GM21528 (cell line): Measurements from ENCODE around the gene HSPA9.
"Not testable (repeated sequence)": the region's sequence is repeated elsewhere in the genome, so short reads cannot be mapped to it uniquely, and the experiment has no call there.

Experiments
- ATAC-seq: cut with Tn5 transposase; IDR thresholded peaks from one replicate; pipeline ENCODE4 v1.9.1; 2021; ENCODE audit warnings: mild to moderate bottlenecking, moderate library complexity; ENCODE audit not compliant: unreplicated experiment, low FRiP score

HSPA9 gene

DNA sequence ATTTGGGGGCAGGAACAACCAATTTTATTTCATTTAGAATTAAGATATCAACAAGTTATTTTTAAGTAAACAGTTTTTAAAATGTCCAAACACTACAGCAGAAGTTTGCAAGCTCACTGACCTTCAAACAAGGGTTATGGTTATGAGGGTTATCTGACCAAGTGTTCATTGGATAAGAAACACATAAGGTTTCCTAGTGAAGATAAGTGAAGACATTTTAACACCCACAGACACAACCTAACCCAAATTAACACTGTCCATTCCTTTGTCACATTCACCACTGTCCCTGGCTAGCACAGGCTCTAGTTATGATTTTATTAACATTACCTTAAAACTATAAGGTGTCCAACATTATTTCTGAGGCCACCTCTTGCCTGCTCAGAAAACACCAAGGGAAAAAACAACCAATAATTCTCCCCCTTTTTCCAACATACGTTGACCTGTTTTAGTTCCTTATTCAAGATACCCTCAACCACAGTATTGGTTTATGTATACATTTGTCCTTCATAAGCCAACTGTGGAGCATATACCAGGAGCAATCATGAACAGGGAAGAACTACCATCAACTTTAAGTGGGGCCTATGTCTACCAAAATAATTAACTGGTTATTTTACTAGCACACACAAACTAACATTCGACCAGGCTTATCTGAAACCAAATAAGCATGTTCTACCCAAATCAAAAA is 36.1 kb downstream of the HSPA9 start:
- ATAC-seq: no peak

DNA sequence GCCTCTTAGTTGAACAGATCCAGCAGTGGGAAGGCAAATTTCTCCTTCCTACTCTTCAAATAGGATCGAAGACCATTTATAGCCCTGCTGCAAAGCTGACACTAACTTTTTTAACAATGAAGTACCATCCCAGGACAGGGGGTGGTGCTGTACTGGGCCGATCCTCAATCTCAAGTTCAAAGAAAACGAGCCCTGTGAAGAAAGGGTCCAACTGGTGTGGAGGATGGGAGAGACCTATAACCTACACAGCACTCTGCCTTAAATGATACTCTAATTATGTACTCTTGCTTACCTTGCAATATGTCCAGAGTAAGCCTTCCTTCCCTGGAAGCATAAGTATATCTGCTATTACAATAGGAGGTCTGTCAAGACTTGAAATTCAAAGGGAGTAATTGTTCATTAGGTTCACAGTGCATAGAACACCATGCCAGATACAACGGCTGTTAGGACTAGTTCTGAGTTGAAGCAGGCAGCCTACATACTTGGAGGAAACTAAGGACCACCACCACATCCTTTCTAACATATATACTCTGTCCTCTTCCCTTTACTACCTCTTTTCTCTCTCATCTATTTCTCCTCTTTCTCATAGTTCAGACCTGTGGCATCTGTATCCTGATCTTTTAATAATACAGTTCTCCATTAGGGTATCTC is 38.4 kb downstream of the HSPA9 start:
- ATAC-seq: no peak

DNA sequence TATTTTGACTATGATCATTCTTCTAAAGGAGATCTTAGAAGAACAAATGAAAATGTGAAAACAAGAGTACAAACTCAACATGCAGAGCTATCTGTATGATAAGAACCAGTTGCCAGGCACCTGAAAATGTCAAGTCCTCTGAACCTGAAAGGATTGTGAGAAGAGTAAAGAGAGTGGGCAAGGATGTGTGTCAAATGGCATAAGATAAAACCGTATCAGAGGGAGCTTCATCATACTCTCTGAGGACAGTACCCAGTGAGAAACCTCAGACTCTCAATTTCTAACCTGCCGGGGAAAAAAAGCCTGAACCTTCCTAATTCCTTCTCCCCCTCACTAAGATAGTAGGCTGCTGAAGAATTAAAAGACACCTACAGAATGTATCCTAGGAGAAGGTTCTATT is 39.0 kb downstream of the HSPA9 start:
- no peak for ATAC-seq

DNA sequence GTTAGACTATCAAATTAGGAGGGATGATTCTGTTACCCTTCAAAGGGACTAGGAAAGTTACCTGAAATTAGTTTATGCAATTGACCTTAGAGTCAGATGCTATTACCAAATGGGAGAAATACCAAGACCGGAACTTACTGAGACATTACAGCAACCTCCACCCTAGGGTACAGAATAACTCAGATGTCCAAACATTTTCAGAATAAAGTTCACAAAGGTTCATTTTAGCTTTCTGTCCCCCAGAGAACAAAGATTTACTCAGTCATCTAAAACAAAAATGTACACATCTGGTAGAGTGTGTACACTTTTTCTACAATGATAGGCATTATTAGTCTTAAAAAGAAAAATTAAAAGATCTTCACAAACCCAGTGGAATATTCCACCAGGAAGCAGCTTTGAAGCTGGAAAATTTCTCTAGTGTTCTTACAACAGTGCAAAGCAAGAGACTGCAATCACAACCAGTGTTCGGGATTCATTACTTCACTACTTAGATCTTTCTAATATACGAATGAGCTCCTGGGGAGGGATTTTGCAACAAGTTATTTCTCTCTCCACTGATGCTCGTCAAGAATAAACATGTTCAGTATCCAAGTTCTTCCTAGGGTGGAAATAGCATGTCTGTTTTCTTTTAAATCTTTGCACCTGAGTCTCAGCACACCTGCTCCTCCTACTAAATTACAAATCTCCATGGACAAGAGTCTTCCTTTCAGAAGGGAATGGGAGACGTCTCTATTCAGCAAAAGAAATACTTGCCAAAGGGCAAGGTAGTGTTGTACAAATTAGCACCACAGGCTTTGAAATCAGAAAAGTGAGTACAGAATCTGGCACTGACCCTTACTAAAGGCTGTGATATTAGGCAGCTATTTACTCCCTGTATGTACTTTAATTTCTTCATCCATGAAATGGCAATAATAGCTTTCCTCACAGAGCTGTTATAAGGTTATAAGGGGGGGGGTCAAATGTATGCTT is 40.9 kb downstream of the HSPA9 start:
- no peak for ATAC-seq

DNA sequence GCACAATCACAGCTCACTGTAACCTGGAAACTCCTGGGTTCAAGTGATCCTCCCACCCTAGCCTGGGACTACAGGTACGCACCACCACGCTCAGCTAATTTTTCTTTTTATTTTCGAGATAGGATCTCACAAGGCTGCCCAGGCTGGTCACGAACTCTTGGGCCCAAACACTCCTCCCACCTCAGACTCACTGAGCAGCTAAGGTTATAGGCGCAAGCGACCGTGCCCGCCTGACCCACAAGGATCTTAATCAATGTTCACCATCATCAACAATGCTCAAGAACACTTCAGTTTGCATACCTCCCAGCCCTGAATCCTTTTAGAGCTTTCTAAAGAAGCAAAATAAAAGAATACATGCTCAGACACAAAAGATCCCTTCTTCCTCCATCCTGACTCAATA is 45.4 kb downstream of the HSPA9 start:
- no peak for ATAC-seq

DNA sequence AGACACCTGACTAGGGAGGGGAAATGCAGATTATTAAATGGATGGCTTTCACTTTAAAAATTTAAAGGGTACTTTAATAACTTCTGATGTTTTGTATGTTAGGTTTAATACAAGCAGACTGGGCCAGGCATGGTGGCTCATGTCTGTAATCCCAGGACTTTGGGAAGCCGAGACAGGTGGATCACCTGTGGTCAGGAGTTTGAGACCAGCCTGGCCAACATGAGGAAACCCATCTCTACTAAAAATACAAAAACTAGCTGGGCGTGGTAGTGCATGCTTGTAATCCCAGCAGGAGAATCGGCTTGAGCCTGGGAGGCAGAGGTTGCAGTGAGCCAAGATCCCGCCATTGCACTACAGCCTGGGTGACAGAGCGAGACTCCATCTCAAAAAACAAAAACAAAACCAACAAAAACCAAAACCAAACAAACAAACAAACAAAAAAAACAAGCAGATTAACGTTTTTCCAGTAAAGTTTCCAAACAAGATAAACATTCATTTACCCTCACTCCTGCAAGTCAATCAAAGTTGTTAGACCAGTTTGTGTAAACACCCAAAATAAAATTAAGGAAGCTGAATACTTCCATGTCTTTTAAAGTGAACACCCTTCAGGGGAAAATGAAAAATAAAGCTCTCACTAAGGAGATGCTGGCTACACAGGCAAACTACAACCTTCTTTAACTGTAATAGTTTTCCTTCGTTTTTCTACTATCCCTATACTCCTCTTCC is 46.3 kb downstream of the HSPA9 start:
- no peak for ATAC-seq

DNA sequence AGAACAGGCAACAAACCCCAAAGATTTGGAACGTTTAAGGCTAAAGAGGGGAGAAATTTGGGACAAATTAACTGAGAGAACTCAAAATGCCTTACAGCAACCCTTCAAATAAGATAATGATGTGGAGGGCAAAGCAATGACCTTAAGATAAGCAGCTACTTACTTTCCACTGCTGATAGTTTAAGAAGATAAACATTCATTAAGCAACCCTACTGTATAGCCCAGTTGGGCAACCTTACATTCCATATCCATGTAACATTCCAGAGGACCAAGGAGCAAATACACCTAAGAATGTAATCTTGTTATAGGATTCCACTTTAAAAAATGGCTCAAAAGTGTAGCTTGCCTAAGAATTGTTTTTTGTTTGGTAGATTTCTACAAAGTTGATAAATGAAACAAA is 47.0 kb downstream of the HSPA9 start:
- no peak for ATAC-seq

DNA sequence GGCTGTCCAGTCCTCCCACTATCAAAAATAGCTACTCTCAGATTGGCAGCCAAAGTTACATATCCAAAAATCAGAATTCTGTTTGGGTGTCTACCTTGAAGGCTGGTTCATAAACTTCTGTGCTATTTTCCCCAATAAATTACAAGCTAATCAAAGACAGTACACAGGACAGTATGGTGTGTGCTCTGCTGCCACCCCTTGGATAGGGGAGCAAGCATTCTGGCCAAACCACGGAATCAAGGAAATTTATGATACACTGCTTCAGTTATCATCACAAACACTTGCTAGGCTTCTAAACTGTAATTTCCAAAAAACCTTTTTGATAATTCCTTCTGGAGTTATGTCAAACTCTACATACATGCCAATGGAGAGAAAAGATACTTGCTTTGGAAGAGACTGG is 48.0 kb downstream of the HSPA9 start:
- no peak for ATAC-seq

DNA sequence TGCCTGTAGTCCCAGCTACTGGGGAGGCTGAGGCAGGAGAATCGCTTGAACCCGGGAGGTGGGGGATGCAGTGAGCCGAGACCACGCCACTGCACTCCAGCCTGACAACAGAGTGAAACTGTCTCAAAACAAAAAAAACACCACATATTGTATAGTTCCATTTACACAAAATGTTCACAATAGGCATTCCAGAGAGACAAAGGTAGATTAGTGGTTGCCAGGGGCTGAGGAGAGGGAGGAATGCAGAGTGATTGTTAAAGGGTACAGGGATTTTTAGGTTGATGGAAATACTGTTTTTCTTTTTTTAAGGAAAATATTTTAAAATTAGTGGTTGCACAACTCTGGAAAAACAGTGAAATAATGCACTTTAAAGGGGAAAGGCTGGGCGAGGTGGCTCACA is 51.8 kb downstream of the HSPA9 start:
- ATAC-seq: no peak

DNA sequence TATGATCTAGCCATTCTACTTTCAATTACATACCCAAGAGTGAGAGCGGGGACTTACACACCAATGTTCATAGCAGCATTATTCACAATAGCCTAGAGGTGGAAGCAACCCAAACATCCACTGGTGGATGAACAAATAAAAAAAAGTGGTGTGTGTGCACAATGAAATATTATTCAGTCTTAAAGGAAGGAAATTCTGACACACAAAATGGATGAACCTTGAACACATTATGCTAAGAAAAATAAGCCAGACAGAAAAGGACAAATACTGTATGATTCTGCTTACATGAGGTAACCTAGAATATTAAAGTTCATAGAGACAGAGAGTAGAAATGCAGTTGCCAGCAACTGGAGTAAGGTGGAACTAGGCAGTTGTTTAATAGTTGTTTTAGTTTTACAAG is 54.2 kb downstream of the HSPA9 start:
- ATAC-seq: no peak

DNA sequence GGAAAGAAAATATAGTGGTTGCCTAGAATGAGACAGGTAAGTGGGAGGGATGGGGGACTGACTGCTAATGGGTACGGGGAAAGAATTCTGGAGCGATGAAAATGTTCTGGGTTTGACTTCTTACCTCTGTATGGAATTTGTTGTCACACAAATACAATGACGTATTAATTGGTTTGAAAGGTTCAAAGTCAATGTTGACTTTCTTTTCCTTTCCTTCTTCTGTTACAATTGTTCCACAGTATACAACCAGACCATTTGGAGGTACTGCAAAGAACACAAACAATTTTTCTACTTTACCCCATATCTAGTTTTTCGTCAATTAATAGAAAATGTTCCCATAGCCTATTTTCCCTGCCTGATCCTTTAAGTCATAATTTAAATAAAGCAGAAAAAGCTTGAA is 57.8 kb downstream of the HSPA9 start:
- ATAC-seq: no peak

DNA sequence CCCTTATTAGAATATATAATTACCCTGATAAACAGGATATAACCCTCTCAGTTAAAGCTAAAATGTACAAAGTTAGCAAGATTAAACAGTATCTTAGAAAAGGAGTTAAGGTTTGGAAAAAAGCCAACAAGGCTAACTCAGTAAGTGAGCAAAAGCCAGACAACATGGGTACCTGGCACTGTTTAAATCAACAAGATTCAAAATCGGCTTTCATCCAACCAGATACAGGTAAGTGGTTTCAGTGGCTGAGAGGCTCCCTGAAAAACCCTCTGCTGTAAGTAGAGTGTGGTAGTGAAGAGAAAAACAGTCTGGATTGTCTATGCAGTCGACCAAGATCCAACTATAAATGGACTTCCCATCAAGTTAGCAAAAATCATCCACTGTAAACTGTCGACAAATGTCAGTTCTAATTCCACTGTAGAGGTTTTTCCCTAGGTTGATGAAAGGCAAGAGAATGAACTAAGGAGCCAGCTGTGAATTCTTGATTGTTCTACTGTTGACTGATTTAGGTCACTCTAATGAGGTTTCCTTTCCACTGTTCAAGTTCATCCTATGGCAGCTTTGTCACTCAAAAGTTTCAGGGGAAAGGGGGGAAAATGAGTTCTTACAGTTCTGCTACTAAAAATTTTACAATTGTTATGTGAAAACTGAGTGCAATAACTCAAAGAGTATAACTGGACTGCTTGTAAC is 59.5 kb downstream of the HSPA9 start:
- no peak for ATAC-seq

DNA sequence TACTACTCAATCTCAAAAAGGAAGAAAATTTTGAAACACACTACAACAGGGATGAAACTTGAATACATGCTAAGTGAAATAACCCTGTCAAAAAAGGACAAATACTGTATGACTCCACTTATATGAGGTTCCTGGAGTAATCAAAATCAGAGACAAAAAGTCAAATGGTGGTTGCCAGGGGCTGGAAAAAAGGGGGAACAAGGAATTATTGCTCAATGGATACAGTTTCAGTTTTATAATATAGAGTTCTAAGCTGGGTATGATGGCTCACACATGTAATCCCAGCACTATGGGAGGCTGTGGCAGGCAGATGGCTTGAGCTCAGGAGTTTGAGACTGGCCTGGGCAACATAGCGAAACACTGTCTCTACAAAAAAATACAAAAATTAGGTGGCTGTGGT is 61.2 kb downstream of the HSPA9 start:
- no peak for ATAC-seq

DNA sequence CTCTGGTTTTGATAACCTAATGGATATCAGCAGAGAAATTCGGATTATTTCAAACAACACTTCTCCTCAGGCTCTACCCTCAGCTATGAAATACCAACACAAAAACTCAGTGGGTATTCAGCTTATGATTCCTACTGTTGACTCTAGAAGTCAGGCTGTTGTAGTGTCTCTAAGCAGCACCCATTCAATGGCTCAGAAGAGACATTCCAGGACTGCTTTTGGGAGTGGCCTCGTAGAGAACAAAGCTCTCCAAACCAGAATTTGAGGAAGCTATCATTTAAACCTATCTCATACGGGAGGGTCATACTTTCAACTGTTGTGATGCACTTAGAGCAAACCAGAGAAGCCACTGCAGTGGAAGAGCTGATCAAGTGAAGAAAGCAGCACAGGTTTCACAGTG is 66.2 kb downstream of the HSPA9 start:
- no peak for ATAC-seq

DNA sequence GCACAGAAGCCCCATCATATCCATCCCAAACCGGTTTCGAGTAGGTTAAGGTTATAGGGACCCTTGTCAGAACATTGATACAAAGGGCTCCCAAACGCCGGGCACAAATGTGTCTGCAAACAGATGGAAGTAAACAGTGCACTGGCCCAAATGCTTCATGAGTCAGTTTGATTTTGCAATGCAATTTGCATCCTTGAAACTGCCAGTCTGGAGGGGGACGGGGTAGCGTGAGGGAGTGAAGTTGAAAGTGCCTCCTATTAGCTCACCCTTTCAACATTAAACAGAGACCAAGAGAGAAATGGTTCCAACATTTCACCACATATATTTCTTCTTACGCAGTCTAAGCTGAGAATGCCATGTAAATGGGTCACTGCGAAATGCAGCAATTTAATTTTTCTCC is 67.7 kb downstream of the HSPA9 start:
- not testable (repeated sequence) for ATAC-seq

DNA sequence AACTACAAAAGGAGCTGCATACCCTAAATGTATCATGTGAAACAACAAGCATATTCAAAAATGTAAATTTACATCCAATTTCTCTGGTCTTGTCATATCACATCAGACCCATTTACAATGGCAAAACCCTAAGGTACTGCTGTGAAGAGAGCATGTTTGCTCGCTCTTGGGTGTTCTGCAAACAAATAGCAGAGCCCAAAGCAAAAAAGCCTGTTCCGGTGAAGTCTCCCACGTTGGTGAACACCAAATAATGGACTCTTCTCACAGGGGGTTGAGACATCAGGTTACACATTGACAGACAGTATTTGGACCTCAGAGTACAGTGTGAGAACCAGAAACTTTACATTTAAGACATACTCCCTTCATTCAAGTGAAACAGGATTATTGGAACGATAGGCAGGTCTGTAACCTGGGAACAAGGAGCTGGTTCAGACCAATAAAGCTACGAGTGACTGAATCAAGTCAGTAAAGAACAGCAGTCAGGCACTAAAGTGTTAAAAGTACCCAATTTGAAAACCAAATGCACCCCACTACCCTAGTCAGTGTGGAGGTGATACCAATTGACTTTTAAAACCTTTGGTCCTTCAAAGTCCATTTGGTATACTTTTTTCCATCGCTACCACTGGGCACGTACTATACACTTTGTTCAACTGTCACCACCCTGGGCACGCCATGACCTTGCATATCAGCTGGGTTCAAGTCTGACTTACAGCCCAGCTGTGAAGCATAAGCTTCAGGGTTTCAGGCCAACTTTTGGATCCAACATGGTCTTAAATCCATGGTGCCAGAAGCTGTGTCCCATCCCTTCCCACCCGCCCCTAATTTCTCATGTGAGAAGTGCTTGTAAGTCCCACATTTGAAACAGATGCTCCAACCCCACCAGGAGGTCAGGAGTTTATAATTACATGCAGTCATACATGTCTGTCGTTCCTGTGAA is 68.6 kb downstream of the HSPA9 start:
- no peak for ATAC-seq

DNA sequence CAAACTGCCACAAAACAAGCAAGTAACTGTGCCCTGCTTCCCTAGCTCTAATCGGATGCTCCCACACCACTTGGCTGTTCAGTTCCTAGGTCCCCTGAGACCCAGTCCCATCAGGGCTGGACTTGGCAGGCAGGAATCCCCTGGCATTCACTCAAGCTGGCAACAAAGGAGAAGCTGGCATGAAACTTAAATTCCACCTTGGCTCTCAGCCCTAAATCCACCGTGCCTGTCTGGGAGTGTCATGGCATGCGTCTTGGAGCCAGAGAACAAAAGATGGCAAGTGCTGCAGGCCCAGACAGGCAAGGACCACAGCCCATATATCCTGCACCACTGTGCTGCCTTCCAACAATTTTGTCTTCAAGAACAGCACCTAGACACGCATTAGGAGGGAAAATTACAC is 70.4 kb downstream of the HSPA9 start:
- no peak for ATAC-seq
